NCI-H187 (cell line): ENCODE data around the gene HEATR3.

Source experiments
- DNase-seq, 2 experiments: peaks; one replicate each; lab custom pipeline; 2025; lab: John Stamatoyannopoulos, UW

HEATR3 gene

DNA sequence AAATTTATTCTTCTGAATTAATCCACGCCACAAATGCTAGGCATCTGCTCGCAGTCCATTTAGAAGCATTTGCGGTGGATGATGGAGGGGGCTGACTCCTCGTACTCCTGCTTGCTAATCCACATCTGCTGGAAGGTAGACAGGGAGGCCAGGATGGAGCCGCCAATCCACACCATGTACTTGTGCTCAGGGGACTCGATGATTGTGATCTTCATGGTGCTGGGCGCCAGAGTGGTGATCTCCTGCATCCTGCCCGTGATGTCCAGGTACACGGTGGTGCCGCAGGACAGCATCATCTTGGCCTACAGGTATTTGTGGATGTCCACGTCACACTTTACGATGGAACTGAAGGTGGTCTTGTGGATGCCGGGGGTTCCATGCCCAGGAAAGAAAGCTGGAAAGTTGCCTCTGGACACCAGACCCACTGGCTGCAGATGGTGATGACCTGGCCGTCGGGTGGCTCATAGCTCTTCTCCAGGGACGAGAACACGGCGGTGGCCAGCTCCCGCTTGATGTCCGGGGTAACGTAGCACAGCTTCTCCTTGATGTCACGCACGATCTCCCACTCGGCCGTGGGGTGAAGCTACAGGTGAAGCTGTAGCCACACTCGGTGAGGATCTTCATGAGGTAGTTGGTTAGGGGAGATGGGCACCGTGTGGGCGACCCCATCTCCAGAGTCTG is 7.5 kb upstream of the HEATR3 start:
- DNase-seq: no peak

DNA sequence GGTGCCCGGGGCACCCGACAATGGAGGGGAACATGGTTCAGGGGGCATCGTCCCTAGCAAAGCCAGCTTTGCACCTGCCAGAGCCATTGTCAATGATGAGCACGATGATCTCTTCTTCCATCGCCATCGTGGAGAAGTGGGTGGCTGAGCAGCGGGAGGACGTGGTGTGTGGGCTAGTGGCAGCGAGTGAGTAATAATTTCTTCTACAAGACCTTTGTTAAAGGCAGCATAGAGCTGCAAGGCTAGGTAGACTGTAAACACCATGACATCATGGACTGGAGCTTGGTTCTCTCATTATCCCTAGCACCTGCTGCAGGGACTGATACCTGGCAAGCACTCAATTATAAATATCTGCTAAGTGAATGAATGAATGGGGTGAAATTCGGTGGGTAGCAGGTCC is 6.7 kb upstream of the HEATR3 start:
- no peak for DNase-seq

DNA sequence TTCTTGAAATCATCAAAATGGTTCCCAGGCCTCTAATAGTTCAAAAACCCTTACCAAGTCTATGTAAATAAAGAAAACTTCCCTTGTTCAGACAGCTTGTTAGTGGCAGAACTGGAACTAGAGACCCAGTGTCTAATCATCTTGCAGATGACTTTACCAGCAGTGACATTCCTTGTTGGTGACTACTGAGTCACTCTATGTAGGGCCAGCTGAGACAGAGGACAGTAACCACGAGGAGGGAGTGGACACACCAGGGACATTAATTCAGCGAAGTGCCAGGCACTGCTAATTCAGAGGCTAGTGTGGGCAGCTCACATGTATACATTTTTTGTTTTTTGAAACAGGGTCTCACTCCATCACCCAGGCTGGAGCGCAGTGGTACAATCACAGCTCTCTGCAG is 6.1 kb upstream of the HEATR3 start:
- no peak for DNase-seq

DNA sequence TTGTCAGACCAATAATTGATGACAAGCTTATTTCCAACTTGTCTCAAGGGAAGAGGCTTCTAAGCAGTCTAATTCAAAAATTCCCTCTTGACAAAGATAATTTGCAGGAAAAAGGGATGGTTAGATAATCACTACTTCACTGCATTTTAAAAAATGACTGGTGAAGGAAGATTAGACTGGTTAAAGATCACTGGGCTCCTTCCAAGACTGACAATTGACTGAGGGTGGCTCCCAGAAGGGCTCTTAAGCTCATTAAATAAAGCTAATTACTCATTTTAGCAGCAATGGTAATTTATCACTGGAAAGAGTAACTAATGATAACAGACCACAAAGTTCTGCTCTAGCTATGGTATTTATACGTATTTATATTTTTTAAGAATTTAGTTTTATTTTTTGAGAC is 4.4 kb upstream of the HEATR3 start:
- no peak for DNase-seq

DNA sequence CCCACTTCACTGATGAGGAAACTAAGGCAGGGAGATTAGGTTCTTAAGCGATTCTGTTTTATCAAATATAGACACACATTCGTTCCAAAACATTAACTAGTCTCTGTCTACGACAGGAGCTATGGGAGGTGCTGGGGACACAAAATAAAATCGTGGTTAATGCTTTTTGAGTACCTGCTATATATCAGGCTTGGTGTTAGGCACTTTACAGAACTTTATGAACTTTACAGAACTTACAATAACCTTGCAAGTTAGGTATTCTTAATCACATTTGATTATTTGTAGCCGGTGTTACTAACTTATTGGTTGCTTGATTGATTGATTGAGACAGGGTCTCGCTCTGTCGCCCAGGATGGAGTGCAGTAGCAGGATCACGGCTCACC is 538 bp upstream of the HEATR3 start:
- DNase-seq: no peak

DNA sequence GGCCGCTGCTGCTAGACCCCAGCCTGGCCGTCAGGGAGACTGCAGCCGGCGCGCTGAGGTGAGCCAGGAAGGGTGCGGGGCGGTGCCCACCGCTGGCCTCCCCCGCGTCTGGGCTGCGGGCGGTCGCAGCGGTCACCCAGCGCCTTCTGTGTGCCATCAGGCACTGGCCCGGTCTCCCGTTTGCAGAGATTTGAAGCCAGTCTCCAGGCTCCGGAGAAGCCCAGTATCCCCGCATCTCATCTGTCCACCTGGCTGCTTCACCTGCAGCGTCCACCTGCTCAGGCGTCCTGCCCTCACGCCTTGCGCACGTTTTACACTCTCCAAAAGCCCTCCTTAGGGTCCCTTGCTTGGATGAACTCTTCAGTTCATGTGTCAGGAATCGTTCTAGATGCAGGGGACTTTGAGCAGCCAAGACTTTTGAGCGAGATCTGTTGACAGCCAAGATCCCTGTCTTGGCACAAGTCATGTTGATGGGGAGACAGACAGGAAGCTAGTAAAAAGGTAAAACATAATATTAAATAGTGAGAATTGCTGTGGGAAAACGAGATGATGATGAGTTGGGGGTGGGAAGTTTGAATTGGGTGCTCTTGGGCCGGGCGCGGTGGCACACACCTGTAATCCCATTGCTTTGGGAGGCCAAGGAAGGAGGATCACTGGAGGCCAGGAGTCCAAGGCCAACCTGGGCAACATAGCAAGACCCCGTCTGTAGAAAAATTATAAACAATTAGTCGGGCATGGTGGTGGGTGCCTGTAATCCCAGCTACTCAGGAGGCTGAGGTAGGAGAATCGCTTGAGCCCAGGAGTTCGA is 916 bp downstream of the HEATR3 start:
- no peak for DNase-seq

DNA sequence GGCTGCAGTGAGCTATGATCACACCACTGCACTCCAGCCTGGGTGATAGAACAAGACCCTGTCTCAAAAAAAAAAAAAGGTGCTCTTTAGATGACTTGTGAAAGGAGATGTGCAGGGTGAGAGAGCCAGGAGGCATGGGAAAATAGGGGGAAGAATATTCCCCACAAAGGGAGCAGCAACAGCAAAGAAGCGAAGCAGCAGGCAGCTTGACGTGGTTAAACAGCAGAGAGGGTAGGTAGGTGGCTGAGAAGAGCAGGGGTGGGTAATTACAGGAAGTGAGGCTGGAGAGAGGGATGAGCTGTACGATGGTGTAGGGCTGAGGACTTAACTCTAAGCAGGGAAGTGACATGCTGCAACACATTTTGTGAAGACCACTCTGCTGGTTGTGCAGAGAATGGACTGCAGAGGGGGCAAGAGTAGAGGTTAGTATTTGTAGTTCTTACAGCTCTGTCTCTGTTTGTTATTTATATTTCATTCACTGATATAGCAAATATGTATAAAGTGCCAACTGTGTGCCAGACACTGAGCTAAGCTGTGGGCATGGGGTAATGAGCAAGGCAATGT is 1.6 kb downstream of the HEATR3 start:
- no peak for DNase-seq

DNA sequence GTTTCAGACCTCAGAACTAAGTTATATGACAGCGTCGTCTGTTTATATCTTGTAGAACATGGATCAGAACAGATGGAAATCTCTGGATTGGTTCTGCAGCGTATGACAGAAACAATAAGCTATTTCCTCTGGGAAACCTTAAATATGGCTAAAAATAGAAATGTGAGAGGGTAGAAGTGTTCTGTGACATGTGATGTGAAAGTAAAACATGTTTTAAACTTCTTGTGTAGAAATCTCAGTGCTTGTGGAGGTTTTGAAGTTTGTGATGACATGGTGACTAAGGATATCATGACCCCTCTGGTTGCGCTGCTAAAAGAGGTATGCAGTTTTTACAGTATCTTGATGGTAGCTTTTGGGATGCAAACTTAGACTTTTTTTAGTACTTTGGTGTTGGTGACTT is 2.8 kb downstream of the HEATR3 start:
- no peak for DNase-seq

DNA sequence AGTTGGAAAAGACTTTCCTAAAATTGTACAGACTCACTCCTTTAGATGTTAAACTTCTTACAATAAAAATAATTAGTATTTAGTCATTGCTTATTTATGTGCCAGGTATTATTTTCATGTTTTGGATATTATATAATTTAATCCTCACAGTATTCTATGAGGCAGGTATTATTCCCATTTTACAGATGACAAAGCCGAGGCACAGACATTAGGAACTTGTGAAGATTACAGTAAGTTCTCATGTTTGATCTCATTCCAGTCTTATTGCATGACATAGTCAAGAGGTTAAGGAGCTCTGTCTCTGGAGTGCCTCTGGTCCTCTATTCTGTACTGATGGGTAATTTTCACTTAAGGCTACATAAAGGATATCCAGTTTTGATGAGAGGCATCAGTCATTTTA is 3.3 kb downstream of the HEATR3 start:
- no peak for DNase-seq

DNA sequence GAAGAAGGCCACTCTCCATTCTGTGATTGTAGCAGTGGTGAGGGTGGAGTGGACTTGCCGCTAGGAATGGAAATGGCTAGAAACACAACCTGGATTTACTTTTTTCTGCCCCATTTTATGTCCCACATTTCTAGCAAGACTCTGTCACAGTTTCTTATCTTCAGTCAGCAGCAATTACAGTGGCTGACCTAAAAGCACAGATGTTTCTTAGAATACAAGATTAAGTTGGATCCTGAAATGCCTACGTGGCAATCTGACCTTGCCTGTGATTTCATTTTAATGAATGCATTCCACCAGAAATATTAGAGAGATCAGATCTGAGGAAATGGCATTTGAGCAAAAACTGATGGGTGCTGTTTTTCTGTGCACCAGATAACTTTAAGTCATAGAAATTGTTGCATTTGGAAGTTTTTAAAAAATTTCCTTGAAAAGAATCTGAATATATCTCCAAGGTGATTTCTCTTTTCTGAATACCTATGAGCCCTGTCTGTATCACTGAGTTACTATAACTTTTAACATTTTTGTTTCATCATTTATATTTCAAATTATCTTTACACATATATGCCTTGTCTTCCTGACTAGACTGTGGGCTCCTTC is 5.4 kb downstream of the HEATR3 start:
- no peak for DNase-seq

DNA sequence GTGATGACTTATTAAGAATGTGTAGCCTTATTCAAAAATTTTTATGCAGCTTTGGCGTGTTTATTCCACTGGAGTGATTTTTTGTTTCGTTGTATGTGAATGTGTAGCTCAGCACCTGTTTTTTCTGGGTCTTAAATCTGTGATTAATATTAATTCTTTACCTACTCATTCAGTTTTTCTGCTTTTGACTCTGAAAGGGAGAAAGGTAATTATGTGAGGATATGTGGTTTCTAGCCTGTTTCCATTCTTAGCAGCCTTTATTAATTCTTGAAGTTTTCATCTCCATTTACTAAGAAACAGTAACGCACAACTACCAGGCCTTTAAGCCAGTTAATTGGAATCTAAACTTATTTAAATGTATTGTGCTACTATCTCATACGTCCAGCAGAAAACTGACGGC is 7.0 kb downstream of the HEATR3 start:
- no peak for DNase-seq

DNA sequence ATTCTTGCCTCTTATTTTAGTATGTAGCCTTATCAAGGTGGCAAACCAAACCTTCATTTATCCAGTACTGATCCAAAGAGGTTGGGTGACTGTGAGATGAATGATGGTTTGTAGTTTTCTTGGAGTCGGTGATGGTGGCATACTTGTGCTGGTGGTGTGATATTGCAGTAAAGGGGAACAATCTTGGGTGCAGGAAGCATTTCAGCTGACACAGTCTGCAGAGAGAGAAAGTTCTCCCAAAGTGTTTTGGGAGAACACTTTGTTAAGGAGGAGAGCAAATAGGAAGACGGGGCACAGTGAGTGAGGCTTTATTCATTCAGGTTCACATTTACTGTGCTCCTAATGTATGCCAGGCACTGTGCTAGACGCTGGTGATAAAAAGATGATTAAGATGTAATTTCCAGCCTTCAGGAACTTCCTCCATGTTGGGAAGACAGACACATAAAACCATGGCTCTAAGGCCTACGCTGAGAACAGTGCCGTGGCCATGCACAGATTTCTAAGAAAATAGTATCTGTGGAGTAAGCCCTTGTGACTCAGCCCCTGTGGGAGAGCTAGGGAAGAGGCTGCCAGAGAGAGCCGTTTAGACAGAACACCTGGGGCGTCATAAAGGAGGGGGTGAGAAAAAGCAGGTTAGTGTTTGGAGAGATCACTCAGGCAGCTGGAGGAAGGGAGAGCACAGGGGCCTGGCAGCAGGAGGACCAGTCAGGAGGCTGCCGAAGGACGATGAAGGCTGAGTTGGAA is 13.8 kb downstream of the HEATR3 start:
- DNase-seq: no peak

DNA sequence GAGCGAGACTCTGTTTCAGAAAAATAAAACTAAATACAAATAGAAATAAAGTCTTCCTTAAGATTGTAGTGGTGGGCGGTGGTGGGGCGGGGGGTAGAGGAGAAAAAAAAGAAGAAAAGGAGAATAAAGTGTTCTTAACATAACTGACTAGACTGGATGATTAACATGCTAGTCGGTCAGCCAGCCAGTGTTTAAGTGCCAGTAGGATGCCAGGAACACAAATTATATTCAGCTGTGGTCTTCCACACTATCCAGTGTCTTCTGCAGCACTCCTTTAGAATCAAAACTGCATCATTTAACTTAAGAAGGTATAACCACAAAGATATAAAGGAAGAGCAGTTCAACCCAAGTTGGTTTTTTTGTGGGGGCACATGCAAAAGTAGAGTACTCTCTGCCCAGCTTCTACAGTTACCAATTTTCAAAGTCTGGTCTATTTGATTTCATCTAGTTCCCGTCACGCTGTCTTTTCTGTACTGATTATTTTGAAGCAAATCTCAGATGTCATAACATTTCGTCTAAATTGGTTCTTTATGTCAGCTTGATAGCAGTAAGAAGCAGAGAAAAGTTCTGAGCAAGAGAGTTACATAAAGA is 15.8 kb downstream of the HEATR3 start:
- DNase-seq: no peak

DNA sequence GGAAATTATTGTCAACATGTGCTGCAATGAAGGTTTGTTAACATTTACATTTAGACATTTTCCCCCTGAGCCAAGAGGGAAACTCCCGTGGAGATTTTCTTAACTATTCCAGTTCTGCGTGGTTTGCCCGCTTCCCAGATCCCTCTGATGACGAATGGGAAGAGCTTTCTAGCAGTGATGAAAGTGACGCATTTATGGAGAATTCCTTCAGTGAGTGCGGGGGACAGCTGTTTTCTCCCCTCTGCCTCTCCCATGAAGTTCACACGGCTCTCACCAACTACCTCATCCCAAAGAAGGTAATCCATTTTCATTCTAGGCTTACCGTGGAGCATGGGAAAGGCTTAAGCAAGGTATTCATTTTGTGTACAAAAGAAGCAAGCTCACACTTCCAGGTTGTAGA is 18.2 kb downstream of the HEATR3 start:
- DNase-seq: no peak

DNA sequence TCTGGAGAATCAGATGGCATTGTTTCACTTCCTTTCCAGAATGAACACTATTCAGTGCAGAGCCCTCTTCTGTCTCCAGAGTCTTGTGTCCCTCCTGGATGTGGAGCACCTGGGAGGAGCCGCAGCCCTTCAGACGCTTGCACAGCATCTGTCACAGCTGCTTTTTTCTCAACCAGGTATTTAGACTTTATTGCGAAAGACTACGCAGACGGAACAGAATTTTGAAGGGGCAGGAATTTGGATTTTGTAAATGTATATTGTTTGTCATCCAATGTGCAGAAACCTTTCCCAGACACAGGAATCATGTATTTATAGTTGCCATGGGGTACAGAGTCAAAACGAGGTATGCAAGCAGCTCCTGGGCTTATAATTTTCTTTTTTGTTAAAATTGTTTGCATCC is 20.4 kb downstream of the HEATR3 start:
- DNase-seq: no peak

DNA sequence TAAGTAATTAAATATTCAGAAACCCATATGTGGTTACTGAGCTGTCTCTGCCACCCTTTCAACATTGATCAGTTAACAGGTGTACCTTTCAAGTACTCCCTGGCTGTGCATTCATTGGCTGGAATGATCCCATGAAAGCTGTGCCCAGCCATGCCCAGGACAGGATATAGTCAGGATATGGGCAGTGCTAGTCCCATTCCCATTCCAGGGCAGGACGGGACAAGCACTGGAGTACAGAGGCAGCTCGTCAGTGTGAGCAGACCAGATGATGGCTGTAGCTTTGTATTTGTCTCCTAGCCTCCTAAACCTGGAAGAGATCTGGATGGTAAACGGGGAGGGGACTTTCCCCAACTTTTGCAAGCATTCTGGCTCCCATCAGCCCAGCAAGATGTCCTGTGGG is 22.5 kb downstream of the HEATR3 start:
- no peak for DNase-seq

DNA sequence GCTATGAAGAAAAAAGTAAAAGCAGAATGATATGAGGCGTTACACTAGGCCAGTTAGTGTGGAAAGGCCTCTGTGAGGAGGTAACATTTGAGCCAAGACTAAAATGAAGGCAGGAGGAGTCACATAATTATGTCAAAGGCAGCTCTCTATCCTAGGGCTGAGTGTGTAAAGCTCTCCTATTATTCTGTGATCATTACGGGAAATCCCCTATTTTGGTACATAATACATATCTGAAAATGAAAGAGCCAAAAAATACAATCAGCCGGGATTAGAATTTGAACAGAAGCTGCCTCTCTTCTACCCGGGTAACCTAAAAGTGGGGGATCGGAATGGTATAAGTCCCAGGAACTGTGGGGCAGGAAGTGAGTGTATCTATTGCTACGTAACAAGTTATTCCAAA is 27.1 kb downstream of the HEATR3 start:
- no peak for DNase-seq

DNA sequence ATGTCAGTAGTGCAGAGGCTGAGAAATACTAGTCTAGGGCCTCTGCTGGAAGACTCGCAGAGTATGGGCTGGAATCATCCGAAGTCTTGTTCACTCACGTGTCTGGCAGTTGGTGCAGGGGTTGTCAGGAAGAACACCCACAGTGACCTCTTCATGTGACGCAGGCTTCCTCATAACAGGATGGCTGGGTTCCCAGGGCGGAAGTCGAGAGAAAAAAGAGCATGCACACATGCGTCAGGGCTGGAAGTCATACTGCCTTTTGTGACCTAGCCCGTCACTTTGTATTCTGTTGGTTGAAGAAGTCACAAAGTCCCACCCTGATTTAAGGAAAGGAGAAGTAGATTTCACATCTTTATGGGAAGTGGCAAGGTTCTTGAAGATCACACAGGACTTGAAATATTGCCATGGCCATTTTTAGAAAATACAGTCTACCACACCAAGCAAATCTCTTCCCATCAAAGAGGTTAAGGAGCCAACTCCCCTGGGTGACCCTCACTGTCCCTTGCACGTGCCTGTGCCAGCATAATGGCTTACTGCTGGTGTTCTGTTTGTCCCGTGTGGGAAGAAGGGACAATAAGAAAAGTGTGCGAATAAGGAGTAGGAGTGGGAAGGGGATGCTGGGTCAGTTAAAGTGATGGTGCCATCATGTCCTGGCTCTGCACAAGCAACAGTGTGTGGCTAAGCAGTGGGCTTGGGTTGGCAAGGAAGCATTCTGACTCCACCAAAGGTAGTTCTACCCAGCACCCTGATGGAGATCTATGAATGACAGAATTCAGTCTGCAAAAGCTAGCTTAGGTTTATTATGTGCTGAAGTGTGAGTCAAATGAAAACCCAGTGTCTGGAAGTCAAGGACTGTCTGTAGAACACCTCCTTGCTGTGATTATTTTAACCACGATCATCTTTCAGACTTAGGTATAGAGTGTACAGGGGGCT is 28.1 kb downstream of the HEATR3 start:
- DNase-seq: no peak

DNA sequence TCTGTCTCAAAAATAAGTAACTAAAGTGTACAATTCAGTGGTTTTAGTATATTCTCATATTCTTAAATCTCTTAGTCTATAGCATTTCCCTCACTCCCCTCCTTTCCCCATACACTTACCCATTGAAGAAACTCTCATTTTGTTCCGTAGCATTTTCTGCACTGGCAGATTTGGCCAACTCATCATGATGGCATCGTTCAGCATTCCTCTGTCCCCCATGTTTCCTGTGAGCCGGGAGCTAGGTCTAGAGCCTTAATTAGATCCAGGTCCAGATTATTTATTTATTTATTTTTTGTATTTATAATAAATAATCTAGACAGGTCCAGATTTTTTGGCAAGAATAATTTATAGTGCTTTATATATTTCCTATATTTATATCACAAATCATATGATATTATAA is 31.0 kb downstream of the HEATR3 start:
- DNase-seq: no peak

DNA sequence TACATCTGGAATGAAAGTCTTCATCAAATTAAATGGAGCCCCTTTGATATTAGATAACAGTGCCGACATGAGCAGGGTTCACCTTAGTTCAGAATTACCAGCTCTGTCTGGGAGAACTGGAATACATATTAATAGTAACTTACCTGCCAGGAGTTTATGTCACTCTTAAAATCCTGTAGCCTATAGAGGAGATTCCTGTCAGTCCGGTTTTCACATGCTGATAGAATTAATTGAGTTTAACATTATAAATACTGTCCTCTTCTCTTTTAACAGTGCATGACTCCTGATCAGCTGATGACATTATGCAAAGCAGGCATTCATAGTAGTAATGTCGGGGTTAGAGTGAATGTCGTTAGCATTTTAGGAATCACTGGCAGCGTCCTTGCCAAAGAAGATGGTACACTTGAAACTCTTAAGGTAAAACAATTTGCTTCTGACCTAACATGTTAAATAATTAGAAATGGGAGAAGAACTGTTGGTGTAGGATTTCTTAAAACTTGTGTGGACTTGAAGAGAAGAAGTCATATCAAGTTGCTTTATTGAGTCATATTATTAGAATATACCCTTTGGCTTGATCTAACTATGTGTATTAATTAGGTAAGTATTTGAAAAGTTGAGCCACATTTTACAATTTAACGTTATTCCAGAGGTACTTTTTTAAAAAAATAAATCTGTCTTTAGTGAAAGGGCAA is 34.3 kb downstream of the HEATR3 start:
- DNase-seq: no peak
